Activated B cell treated with CpG ODN at 0.5 μM for 24 hours (primary cell): Measurements from ENCODE around the gene GABRA5. TPM values are rescaled to one million over a fixed set of nuclear protein-coding genes. Genes with fewer than 3 reads are reported as not detected.

Experiments used
- ATAC-seq: fragments of 200-7000 bp; cut with Tn5 transposase; one replicate; pipeline ENCODE4 v1.10.0; 2021; ENCODE audit warnings: low read depth, mild to moderate bottlenecking, moderate library complexity
- CTCF ChIA-PET: fragments of 350-600 bp; sonication (Branson Sonifier 250); formaldehyde crosslinking; loops from one replicate; lab custom pipeline; 2021; ENCODE audit warnings: antibody characterized with exemption; lab: Charles Lee
- POLR2A ChIA-PET: fragments of 350-600 bp; sonication (Branson Sonifier 250); formaldehyde crosslinking; loops from one replicate; lab custom pipeline; 2021; ENCODE audit warnings: antibody characterized with exemption; lab: Charles Lee
- DNase-seq: peaks from one replicate; pipeline ENCODE4 v3.0.0; 2022
- H3K27ac Mint-ChIP-seq: one replicate; pipeline ENCODE4 v1.8.0; 2020; ENCODE audit warnings: mixed read lengths
- H3K27me3 Mint-ChIP-seq: one replicate; pipeline ENCODE4 v1.8.0; 2021; ENCODE audit warnings: mixed read lengths
- H3K36me3 Mint-ChIP-seq: one replicate; pipeline ENCODE4 v1.8.0; 2021; ENCODE audit warnings: low read depth, mixed read lengths
- H3K4me1 Mint-ChIP-seq: one replicate; pipeline ENCODE4 v1.8.0; 2021; ENCODE audit warnings: mixed read lengths
- H3K4me3 Mint-ChIP-seq: one replicate; pipeline ENCODE4 v1.8.0; 2020; ENCODE audit warnings: mild to moderate bottlenecking, mixed read lengths
- H3K9me3 Mint-ChIP-seq: one replicate; pipeline ENCODE4 v1.8.0; 2020; ENCODE audit warnings: mixed read lengths
- CTCF ChIP-seq: fragments of 200-600 bp; IDR thresholded peaks from one replicate; pipeline ENCODE4 v1.8.0; 2022; ENCODE audit warnings: antibody characterized with exemption, mild to moderate bottlenecking
- intact Hi-C: fragments of 100-400 bp; cut with micrococcal nuclease; formaldehyde crosslinking; loops from one replicate; pipeline ENCODE4 v1.15.1; 2024
- total RNA-seq: library from RNA; stranded (reverse); gene quantifications from 2 replicates; pipeline ENCODE4 v1.2.3, GENCODE V29; 2022

Gene GABRA5
- total RNA-seq, 1 donor from 2014 or later: not detected

- H3K9me3 Mint-ChIP-seq: peaks cover 3% of the 10 kb centered on the region
- CTCF ChIA-PET: no interaction called here
Observed at GRCh38 chr15:26841941-26842340, 24.9 kb upstream of the GABRA5 start.

GRCh38 chr15:26842391-26842790 lies 24.5 kb upstream of the GABRA5 start:
- no peaks in the 10 kb centered on the region for H3K36me3 Mint-ChIP-seq
- intact Hi-C loops: no loop called here
- no peaks in the 10 kb centered on the region for H3K27me3 Mint-ChIP-seq
- no peaks in the 10 kb centered on the region for H3K4me1 Mint-ChIP-seq
- no peak for DNase-seq
- no peak overlapping the region for H3K27ac Mint-ChIP-seq
- ChIA-PET CTCF (no interaction called here), POLR2A (no interaction called here)
- peaks cover 3% of the 10 kb centered on the region for H3K9me3 Mint-ChIP-seq
- TF ChIP-seq CTCF: no peak
- ATAC-seq: no peak
- no peak overlapping the region for H3K4me3 Mint-ChIP-seq

More at GRCh38 chr15:26841941-26842340, 24.9 kb upstream of the GABRA5 start:
- ATAC-seq (no peak), DNase-seq (no peak)
- Mint-ChIP-seq H3K4me1 (no peaks in the 10 kb centered on the region), H3K27ac (no peak overlapping the region), H3K27me3 (no peaks in the 10 kb centered on the region), H3K36me3 (no peaks in the 10 kb centered on the region), H3K4me3 (no peak overlapping the region)
- TF ChIP-seq CTCF: no peak
- POLR2A ChIA-PET: no interaction called here
- intact Hi-C loops: no loop called here

GRCh38 chr15:26844901-26845300 lies 22.0 kb upstream of the GABRA5 start:
- no peaks in the 10 kb centered on the region for H3K36me3 Mint-ChIP-seq
- H3K27me3 Mint-ChIP-seq: no peaks in the 10 kb centered on the region
- peaks cover 11% of the 10 kb centered on the region for H3K9me3 Mint-ChIP-seq
- TF ChIP-seq CTCF: no peak
- ATAC-seq (no peak), DNase-seq (no peak)
- no peak overlapping the region for H3K4me3 Mint-ChIP-seq
- CTCF ChIA-PET: no interaction called here
- H3K4me1 Mint-ChIP-seq: no peaks in the 10 kb centered on the region
- intact Hi-C loops: no loop called here
- H3K27ac Mint-ChIP-seq: no peak overlapping the region
- POLR2A ChIA-PET: no interaction called here

- peaks cover 11% of the 10 kb centered on the region for H3K9me3 Mint-ChIP-seq
- H3K27ac Mint-ChIP-seq: no peak overlapping the region
- TF ChIP-seq CTCF: no peak
- ChIA-PET POLR2A (no interaction called here), CTCF (no interaction called here)
- no peaks in the 10 kb centered on the region for H3K27me3 Mint-ChIP-seq
- no peak overlapping the region for H3K4me3 Mint-ChIP-seq
- DNase-seq (no peak), ATAC-seq (no peak)
- H3K36me3 Mint-ChIP-seq: no peaks in the 10 kb centered on the region
- intact Hi-C loops: no loop called here
- no peaks in the 10 kb centered on the region for H3K4me1 Mint-ChIP-seq
Observed at GRCh38 chr15:26848498-26848897, 18.4 kb upstream of the GABRA5 start.

- CTCF ChIA-PET: no interaction called here
- H3K27ac Mint-ChIP-seq: no peak overlapping the region
- no peak overlapping the region for H3K4me3 Mint-ChIP-seq
- H3K4me1 Mint-ChIP-seq: no peaks in the 10 kb centered on the region
- POLR2A ChIA-PET: no interaction called here
- H3K27me3 Mint-ChIP-seq: no peaks in the 10 kb centered on the region
- no peaks in the 10 kb centered on the region for H3K36me3 Mint-ChIP-seq
- intact Hi-C loops: no loop called here
- ATAC-seq: no peak
- no peak for DNase-seq
- peaks cover 11% of the 10 kb centered on the region for H3K9me3 Mint-ChIP-seq
- TF ChIP-seq CTCF: no peak
Observed at GRCh38 chr15:26850161-26850560, 16.7 kb upstream of the GABRA5 start.
